Activated naive CD4-positive, alpha-beta T cell treated with anti-CD3 and anti-CD28 coated beads for 36 hours (primary cell): ENCODE results near the gene DCX. TPM values are rescaled to one million over a fixed set of nuclear protein-coding genes. Genes with fewer than 3 reads are reported as not detected.

Experiments used
- CTCF ChIA-PET: fragments of 350-600 bp; sonication (Branson Sonifier 250); formaldehyde crosslinking; loops from one replicate; lab custom pipeline; 2021; ENCODE audit warnings: antibody characterized with exemption; lab: Charles Lee
- DNase-seq: peaks from one replicate; pipeline ENCODE4 v3.0.0-alpha.2; 2020
- H3K27ac Mint-ChIP-seq: one replicate; pipeline ENCODE4 v1.8.0; 2021; ENCODE audit warnings: mild to moderate bottlenecking, mixed read lengths
- H3K27me3 Mint-ChIP-seq: one replicate; pipeline ENCODE4 v1.8.0; 2021; ENCODE audit warnings: low read depth, mixed read lengths
- H3K36me3 Mint-ChIP-seq: one replicate; pipeline ENCODE4 v1.8.0; 2021; ENCODE audit warnings: low read depth, mixed read lengths
- H3K4me1 Mint-ChIP-seq: one replicate; pipeline ENCODE4 v1.8.0; 2021; ENCODE audit warnings: low read depth, mixed read lengths
- H3K4me3 Mint-ChIP-seq: one replicate; pipeline ENCODE4 v1.8.0; 2021; ENCODE audit warnings: mild to moderate bottlenecking, moderate library complexity, mixed read lengths
- H3K9me3 Mint-ChIP-seq: one replicate; pipeline ENCODE4 v1.8.0; 2021; ENCODE audit warnings: mixed read lengths
- intact Hi-C: fragments of 100-400 bp; cut with micrococcal nuclease; formaldehyde crosslinking; loops from one replicate; pipeline ENCODE4 v1.15.1; 2023
- total RNA-seq, 2 experiments: library from RNA; stranded (reverse); gene quantifications; one replicate each; pipeline ENCODE4 v1.2.3, GENCODE V29; 2021

The DCX gene
- total RNA-seq, 2 experiments from 2014 or later: not detected

DNA sequence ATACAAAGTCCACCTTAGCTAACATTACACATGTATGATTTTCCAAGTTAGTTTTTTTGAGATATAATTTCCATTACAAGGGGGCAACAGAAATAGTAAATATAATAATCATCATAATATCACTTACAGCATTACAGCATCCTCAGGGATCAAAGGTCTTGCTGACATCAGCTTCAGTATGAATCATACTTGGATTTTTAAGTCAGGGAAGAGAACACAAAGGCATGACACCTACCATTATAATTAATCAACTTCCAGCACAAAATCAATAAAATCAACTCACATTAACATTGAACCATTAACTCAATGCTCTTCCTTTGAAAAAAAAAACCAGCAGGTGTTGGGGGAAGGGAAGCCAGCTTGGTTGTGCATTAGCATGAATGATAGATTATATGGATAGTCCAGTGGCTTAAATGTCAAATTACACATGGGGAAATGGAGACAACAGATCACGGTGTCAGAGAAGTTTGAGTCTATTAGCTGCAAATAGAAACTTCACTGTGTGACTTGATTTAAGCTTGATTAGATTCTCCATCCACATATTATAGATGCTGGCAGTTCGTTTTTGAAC is 74.8 kb downstream of the DCX start:
- Mint-ChIP-seq H3K4me3 (no peak overlapping the region), H3K36me3 (no peaks in the 10 kb centered on the region), H3K27ac (no peak overlapping the region), H3K4me1 (no peaks in the 10 kb centered on the region), H3K9me3 (no peaks in the 10 kb centered on the region), H3K27me3 (peaks cover 2% of the 10 kb centered on the region)
- CTCF ChIA-PET: no interaction called here
- intact Hi-C loops: no loop called here
- DNase-seq: no peak

DNA sequence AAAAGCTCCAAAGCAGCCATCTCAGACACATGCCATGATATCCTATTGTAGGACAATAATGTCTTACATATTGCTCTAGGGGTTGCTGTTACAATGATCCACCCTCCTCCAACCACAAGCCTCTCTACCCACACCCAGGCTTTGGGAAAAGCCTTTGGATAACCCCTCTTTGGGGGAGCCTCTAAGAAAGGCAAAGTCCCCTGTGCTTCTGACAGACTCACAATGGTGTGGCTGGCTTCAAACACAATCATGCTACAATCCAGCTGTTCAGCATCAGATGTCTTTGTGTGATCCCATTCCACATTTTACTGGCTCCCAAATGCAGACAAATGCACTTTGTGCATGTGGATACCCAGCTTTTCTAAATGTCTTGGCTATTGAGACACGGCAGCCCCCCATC is 75.9 kb downstream of the DCX start:
- DNase-seq: no peak
- Mint-ChIP-seq H3K27ac (no peak overlapping the region), H3K4me1 (no peaks in the 10 kb centered on the region), H3K27me3 (peaks cover 1% of the 10 kb centered on the region), H3K4me3 (no peak overlapping the region), H3K36me3 (no peaks in the 10 kb centered on the region), H3K9me3 (no peaks in the 10 kb centered on the region)
- CTCF ChIA-PET: no interaction called here
- intact Hi-C loops: no loop called here

DNA sequence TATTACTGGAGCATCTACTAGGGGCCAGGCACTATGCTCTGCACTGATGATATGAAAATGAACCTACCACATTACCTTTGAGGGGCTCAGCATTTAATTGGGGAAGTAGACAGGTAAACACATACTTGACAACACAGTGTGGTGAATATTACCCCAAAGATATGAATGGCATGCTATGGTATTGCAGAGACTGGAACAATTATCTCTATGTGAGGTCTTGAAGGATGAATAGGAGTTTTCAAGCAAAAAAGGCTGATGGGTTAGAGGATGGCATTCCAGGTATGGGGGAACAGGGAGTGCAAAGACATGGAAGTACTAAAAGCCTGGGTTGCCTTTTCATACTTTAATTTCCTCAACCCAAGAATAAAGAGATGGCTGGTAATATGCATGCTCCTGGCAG is 82.6 kb downstream of the DCX start:
- Mint-ChIP-seq H3K4me1 (no peaks in the 10 kb centered on the region), H3K27ac (no peak overlapping the region), H3K4me3 (no peak overlapping the region), H3K36me3 (no peaks in the 10 kb centered on the region), H3K9me3 (no peaks in the 10 kb centered on the region), H3K27me3 (no peaks in the 10 kb centered on the region)
- DNase-seq: no peak
- CTCF ChIA-PET: no interaction called here
- intact Hi-C loops: no loop called here

DNA sequence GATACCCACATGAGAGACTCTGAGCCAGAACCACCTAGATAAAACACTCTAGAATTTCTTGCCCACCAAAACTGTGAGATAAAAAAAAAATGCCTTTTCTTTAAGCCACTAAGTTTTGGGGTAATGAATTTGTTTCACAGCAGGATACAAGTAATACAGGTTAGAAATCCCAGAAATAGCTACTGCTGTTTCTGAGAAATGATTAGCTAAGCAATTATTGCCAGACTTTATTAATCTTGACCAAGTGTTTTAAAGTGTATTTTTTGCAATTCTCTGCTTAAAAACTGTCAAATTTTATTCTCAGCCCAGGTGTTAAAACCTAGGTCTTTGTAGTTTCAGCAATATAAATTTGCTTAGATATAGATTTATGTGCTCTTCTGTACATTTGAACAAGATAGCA is 83.1 kb downstream of the DCX start:
- DNase-seq: no peak

DNA sequence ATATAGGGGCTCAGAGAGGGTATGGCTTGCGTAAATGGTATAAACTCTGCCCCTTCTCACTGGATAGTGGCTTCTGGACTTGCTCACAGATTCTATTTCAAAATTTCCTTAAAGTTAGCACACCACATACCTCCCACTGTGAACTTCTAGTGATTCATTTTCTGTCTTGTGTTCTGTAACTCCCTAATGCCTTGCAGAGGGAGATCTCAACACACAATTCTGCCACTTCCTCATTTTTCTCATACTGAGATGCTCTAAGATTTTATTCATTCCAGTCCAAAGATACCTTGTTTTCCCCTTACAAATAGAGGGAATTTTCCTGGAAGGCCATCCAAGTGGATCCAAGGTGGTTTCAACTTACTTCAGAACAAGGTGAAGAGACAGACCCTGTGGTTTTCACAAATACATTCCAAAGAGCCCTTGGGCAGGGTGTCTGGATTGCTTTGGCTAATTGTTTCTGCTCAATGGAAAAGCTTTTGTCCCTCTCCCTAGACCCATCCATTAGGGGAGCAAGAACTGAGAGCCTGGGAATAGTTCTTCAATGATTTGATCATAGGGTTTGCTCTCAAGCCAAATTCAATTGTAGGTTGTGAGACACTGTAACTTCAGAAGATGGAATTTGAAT is 89.6 kb downstream of the DCX start:
- Mint-ChIP-seq H3K27ac (no peak overlapping the region), H3K27me3 (no peaks in the 10 kb centered on the region), H3K36me3 (no peaks in the 10 kb centered on the region), H3K4me1 (no peaks in the 10 kb centered on the region), H3K9me3 (no peaks in the 10 kb centered on the region), H3K4me3 (no peak overlapping the region)
- no peak for DNase-seq
- CTCF ChIA-PET: no interaction called here
- intact Hi-C loops: no loop called here

More for the DNA sequence above, 83.1 kb downstream of the DCX start:
- no peaks in the 10 kb centered on the region for H3K27me3 Mint-ChIP-seq
- H3K9me3 Mint-ChIP-seq: no peaks in the 10 kb centered on the region
- CTCF ChIA-PET: no interaction called here
- H3K4me1 Mint-ChIP-seq: no peaks in the 10 kb centered on the region
- no peak overlapping the region for H3K4me3 Mint-ChIP-seq
- no peaks in the 10 kb centered on the region for H3K36me3 Mint-ChIP-seq
- intact Hi-C loops: no loop called here
- H3K27ac Mint-ChIP-seq: no peak overlapping the region

DNA sequence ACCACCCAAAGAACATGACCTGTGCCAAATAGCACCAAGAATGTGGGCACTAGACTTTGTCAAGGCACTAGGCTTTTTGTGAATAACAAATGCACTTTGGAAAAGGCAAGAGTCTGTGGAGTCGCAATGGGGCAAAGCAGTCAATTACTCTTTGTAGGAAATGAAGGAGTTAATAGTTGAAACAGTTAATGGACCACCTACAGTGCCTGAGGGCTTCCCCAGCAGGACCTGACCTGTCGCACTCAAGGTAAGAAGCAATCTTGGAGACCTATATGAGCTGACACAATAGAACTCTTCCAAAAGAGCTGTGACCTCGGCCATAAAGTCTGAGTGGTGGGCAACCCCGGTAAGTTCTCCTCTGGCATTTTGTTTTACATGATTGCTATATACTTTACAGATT is 92.5 kb downstream of the DCX start:
- Mint-ChIP-seq H3K4me1 (no peaks in the 10 kb centered on the region), H3K4me3 (no peak overlapping the region), H3K9me3 (no peaks in the 10 kb centered on the region), H3K36me3 (no peaks in the 10 kb centered on the region), H3K27me3 (no peaks in the 10 kb centered on the region), H3K27ac (no peak overlapping the region)
- no peak for DNase-seq
- intact Hi-C loops: no loop called here
- CTCF ChIA-PET: no interaction called here

DNA sequence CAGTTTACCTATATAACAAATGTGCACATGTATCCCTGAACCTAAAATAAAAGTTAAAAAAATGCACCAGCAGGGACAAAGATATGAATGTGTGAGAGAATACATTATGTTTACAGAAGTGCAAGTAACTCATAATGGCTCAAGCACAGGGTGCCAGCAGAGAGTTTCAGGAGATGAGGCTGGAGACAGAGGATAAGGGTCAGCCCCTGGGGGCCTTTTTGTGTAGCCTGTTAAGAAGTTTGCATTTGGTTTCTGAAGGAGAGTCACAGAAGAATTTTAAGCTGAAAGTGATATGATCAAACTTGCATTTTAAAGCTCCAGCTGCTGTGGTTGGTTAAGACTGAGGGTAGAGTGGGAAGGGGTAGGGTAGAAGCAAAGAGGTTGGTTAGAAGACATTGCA is 93.1 kb downstream of the DCX start:
- H3K9me3 Mint-ChIP-seq: no peaks in the 10 kb centered on the region
- H3K4me1 Mint-ChIP-seq: no peaks in the 10 kb centered on the region
- no peak overlapping the region for H3K4me3 Mint-ChIP-seq
- no peak overlapping the region for H3K27ac Mint-ChIP-seq
- intact Hi-C loops: no loop called here
- DNase-seq: no peak
- H3K36me3 Mint-ChIP-seq: no peaks in the 10 kb centered on the region
- CTCF ChIA-PET: no interaction called here
- no peaks in the 10 kb centered on the region for H3K27me3 Mint-ChIP-seq

DNA sequence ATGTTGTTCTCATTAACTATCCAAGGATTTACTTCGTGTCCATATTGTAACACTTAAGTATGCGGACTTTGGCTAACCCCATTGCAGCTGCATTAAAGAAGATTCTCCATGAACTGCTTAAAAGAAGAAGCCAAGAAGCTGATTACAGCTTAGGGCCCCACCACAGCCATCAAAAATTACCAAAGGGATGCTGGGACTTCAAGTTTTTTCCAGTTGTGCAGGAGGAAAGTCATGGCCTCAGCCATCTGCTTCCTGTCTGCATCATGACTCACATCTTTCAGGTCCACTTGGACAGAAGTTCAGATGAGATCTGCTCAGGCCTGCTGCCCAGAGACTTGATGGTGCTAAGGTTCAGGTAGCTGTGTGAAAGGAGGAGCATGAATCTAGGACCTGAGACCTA is 102.9 kb downstream of the DCX start:
- CTCF ChIA-PET: no interaction called here
- DNase-seq: no peak
- peaks cover 2% of the 10 kb centered on the region for H3K27me3 Mint-ChIP-seq
- no peaks in the 10 kb centered on the region for H3K36me3 Mint-ChIP-seq
- no peaks in the 10 kb centered on the region for H3K4me1 Mint-ChIP-seq
- H3K9me3 Mint-ChIP-seq: no peaks in the 10 kb centered on the region
- no peak overlapping the region for H3K4me3 Mint-ChIP-seq
- intact Hi-C loops: no loop called here
- H3K27ac Mint-ChIP-seq: no peak overlapping the region

DNA sequence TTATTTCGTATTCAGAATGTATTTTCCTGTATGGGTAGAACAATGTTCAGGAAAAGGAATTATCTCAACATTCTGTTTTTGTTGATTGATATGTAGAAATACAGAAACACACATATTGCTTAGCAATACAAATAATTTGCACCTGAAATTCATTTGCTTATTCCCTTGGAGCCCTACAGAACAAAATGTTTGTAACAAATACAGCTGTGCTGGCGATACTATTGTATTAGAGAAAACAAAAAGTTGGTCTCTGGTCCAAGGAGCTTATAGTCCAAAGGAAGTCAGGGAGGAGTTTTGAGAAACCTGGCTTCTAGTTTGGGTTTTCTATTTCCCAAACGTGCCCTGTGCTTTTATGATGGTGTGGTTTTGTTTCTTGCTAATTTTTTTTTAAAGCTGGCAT is 104.0 kb downstream of the DCX start:
- CTCF ChIA-PET: no interaction called here
- no peaks in the 10 kb centered on the region for H3K9me3 Mint-ChIP-seq
- H3K27ac Mint-ChIP-seq: no peak overlapping the region
- peaks cover 2% of the 10 kb centered on the region for H3K27me3 Mint-ChIP-seq
- DNase-seq: no peak
- H3K36me3 Mint-ChIP-seq: no peaks in the 10 kb centered on the region
- H3K4me1 Mint-ChIP-seq: no peaks in the 10 kb centered on the region
- no peak overlapping the region for H3K4me3 Mint-ChIP-seq
- intact Hi-C loops: no loop called here

DNA sequence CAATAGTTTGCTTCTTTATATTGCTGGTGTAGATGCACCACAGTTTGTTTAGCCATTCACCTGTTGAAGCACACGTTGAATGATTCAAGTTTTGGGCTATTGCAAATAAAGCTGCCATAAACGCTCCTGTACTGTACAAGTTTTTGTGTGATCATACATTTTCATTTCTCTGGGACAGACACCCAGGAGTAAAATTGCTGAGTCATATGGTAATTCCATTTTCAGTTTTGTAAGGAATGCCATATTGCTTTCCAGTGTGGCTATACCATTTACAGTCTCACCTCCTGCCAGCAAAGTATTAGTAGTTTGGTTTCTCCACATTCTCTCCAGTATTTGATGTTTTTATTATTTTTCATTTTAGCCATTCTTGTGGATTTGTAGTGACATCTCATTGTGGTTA is 109.7 kb downstream of the DCX start:
- Mint-ChIP-seq H3K4me3 (no peak overlapping the region), H3K27me3 (peaks cover 2% of the 10 kb centered on the region), H3K4me1 (no peaks in the 10 kb centered on the region), H3K36me3 (no peaks in the 10 kb centered on the region), H3K9me3 (no peaks in the 10 kb centered on the region), H3K27ac (no peak overlapping the region)
- intact Hi-C loops: no loop called here
- CTCF ChIA-PET: interaction anchor here (0.6 kb wide), 1 partner anchor 975 kb away, joined by 3 read pairs; no protein-coding TSS in a partner anchor
- DNase-seq: no peak

DNA sequence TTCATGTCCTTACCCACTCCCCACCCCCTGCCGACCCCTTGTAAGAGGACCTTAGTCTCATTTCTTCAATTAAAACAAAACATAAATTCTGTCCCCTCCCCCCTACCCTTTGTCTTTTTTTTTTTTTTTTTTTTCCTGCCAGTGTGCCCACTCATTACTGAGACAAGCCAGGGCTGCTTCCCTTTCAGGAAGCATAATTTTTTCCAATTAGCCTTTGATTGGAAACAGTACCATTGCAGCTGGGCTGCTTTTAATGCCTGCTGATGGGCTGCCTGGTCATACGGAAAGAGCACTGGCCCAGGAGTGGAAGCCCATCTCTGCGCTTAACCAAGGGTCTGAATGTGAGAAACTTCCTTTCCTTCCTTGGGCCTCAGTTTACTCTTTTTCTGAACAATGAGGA is 123.2 kb downstream of the DCX start:
- Mint-ChIP-seq H3K9me3 (no peaks in the 10 kb centered on the region), H3K36me3 (no peaks in the 10 kb centered on the region), H3K4me1 (no peaks in the 10 kb centered on the region), H3K4me3 (no peak overlapping the region), H3K27me3 (no peaks in the 10 kb centered on the region), H3K27ac (no peak overlapping the region)
- CTCF ChIA-PET: no interaction called here
- intact Hi-C loops: no loop called here
- DNase-seq: no peak

DNA sequence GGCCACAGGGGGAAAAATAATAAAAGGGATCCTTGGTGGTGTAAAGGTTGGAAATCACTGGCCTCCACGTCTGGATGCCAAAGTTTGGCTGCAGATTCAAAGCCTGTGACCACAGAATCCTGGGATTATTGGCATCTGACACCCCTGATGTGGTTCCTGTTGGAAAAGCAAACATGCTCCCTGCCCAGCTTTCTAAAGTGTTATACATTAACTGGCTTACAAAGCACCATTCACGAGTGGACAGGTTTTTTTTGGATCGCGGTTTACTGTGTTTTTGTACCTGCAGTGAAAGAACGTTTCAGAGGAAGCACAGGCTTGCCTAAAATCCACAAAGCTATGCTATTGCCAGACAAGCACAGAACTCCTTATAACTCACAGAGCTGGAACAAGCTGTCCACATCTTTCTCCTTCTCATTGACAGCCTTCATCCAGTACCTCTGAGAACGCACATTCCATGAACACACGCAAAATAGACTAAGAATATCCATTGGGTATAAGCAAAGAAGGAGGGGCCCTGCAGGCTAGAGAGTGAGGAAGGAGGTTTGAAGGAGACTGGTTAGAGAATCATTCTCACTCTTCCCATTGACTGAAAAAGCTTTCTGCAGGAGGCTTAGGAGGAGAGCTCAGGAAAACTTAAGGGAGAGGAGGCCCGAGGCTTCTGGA is 127.2 kb downstream of the DCX start:
- no peaks in the 10 kb centered on the region for H3K4me1 Mint-ChIP-seq
- H3K27ac Mint-ChIP-seq: no peak overlapping the region
- intact Hi-C loops: no loop called here
- CTCF ChIA-PET: no interaction called here
- no peak overlapping the region for H3K4me3 Mint-ChIP-seq
- H3K36me3 Mint-ChIP-seq: no peaks in the 10 kb centered on the region
- H3K27me3 Mint-ChIP-seq: no peaks in the 10 kb centered on the region
- no peaks in the 10 kb centered on the region for H3K9me3 Mint-ChIP-seq
- no peak for DNase-seq

DNA sequence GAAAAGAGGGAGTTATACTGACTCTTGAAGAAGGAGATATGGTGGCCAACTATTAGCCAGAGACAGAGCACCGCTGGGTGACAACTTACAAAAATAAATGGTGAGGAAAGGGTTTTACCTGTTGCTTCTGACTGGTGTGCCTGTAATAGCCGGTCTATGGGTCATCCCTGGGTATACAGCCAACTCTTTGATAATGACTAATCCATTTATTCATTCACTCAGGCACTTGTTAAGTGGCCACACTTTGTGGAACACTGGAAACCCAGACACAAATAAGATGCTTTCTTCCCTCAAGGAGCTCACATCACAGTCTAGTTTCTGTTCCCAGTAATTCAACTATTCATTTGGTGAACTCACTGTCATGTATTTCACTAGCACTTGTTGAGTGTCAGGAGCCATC is 128.5 kb downstream of the DCX start:
- H3K27me3 Mint-ChIP-seq: no peaks in the 10 kb centered on the region
- H3K4me1 Mint-ChIP-seq: no peaks in the 10 kb centered on the region
- intact Hi-C loops: no loop called here

More for the DNA sequence above, 128.5 kb downstream of the DCX start:
- H3K4me3 Mint-ChIP-seq: no peak overlapping the region
- no peaks in the 10 kb centered on the region for H3K36me3 Mint-ChIP-seq
- H3K9me3 Mint-ChIP-seq: no peaks in the 10 kb centered on the region
- DNase-seq: no peak
- CTCF ChIA-PET: no interaction called here
- no peak overlapping the region for H3K27ac Mint-ChIP-seq
